Measurements from ENCODE around the gene RAPGEF3.

RAPGEF3 gene

DNA sequence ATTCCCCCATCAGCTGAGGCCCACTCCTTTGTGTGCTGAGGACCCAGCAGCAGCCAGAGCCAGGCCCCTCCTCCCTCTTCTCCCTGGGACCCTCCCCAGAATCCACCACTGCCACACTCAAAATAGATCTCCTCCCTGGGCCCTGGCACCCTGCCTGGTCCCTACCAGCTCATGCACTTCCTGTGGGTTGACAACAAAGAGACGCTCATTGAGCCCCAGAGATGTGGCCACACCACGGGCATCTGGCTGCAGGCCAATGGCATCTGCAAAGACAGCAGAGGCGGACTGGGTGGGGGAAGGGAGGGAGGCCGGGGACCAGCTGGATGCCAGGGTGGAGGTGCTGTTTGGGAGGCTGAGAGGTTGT is 17.4 kb downstream of the RAPGEF3 start:
- TF ChIP-seq, protein P1, sequence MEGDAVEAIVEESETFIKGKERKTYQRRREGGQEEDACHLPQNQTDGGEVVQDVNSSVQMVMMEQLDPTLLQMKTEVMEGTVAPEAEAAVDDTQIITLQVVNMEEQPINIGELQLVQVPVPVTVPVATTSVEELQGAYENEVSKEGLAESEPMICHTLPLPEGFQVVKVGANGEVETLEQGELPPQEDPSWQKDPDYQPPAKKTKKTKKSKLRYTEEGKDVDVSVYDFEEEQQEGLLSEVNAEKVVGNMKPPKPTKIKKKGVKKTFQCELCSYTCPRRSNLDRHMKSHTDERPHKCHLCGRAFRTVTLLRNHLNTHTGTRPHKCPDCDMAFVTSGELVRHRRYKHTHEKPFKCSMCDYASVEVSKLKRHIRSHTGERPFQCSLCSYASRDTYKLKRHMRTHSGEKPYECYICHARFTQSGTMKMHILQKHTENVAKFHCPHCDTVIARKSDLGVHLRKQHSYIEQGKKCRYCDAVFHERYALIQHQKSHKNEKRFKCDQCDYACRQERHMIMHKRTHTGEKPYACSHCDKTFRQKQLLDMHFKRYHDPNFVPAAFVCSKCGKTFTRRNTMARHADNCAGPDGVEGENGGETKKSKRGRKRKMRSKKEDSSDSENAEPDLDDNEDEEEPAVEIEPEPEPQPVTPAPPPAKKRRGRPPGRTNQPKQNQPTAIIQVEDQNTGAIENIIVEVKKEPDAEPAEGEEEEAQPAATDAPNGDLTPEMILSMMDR (IDR thresholded peaks at IDR 0.05; ENCODE audit: borderline replicate concordance, control extremely low read depth, extremely low read depth, insufficient read depth, missing control alignments) = no peak
- in situ Hi-C loops (cut with MboI; ENCODE audit: low sequenced_read_pairs, unreplicated experiment) = no loop called here
- DNase-seq (ENCODE audit: low spot score) = no peak

DNA sequence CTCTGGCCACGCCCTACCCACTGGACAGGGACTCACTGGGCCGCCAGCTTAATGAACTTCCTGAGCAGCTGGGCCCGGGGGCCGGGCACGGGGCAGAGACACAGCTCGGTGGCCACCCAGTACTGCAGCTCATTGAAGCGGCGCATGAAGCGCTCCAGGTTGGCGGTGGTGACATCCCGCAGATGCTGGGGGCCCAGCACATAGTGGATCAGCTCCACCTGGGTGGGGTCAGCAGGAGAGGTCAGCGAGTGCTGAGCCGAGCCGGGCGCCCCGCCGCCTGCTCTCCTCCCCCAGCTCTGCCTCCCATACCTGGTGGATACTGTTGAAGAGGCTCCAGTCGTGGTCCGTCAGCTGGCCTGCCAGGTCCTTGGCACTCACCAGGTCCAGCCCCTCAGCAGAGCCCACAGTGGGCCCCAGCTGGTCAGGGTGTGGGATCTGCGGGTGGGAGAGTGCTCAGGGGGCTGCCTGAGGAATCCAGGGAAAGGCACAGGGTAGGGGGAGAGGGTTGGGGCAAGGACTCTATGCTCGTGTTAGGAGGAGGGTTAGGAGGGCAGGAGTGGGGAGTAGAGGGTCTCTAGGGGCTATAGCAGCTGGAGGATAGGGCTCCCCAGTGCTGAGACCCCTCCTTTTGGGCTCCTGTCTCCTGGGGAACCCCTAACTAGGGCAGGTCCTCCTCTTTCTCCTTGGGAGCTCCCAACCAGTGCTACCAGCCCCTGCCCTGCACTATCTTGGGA is 17.9 kb downstream of the RAPGEF3 start:
- TF ChIP-seq, protein P1 (IDR thresholded peaks at IDR 0.05; ENCODE audit: borderline replicate concordance, control extremely low read depth, extremely low read depth, insufficient read depth, missing control alignments) = no peak
- no peak for DNase-seq (ENCODE audit: low spot score)
- in situ Hi-C loops (cut with MboI; ENCODE audit: low sequenced_read_pairs, unreplicated experiment) = no loop called here

- DNase-seq (ENCODE audit: low spot score) = peak; percentile 82
- TF ChIP-seq, protein P1 (IDR thresholded peaks at IDR 0.05; ENCODE audit: borderline replicate concordance, control extremely low read depth, extremely low read depth, insufficient read depth, missing control alignments) = no peak
- in situ Hi-C loops (cut with MboI; ENCODE audit: low sequenced_read_pairs, unreplicated experiment) = loop anchor here (10.0 kb wide), 1 partner anchor 95 kb away; no protein-coding TSS in a partner anchor
These were observed 18.7 kb downstream of the RAPGEF3 start for GRCh38 chr12:47739979-47740378.

DNA sequence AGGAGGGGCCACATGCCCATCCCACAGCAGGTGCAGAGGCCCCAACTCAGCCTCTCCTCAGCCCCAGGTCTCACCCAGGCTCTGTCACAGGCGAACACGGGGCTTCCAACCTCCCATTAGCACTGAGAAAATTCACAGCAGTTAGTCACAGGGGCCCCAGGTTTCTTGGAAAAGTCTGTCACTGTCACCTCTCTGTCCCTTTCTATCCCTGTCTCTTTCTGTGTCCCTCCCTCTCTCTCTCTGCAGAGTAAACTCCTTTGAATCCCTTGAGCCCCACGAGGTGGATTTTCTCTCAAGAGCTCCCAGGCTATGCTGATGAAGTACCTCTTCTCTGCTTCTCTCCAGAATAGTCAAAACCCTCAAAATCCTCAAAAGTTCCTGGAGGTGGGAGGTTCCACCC is 19.4 kb downstream of the RAPGEF3 start:
- no peak for DNase-seq (ENCODE audit: low spot score)
- TF ChIP-seq, protein P1 (IDR thresholded peaks at IDR 0.05; ENCODE audit: borderline replicate concordance, control extremely low read depth, extremely low read depth, insufficient read depth, missing control alignments) = no peak
- in situ Hi-C loops (cut with MboI; ENCODE audit: low sequenced_read_pairs, unreplicated experiment) = loop anchor here (10.0 kb wide), 1 partner anchor 96 kb away; no protein-coding TSS in a partner anchor

GRCh38 chr12:47737936-47738594 is 20.6 kb downstream of the RAPGEF3 start:
- TF ChIP-seq, protein P1 (IDR thresholded peaks at IDR 0.05; ENCODE audit: borderline replicate concordance, control extremely low read depth, extremely low read depth, insufficient read depth, missing control alignments) = no peak
- in situ Hi-C loops (cut with MboI; ENCODE audit: low sequenced_read_pairs, unreplicated experiment) = loop anchor here (10.0 kb wide), 1 partner anchor 97 kb away; no protein-coding TSS in a partner anchor
- no peak for DNase-seq (ENCODE audit: low spot score)

- DNase-seq (ENCODE audit: low spot score) = no peak
- TF ChIP-seq, protein P1 (IDR thresholded peaks at IDR 0.05; ENCODE audit: borderline replicate concordance, control extremely low read depth, extremely low read depth, insufficient read depth, missing control alignments) = no peak
- in situ Hi-C loops (cut with MboI; ENCODE audit: low sequenced_read_pairs, unreplicated experiment) = loop anchor here (10.0 kb wide), 1 partner anchor 98 kb away; no protein-coding TSS in a partner anchor
These were observed 21.6 kb downstream of the RAPGEF3 start for GRCh38 chr12:47736877-47737676.
